ENCODE measurements around the gene ACSL5.

DNA sequence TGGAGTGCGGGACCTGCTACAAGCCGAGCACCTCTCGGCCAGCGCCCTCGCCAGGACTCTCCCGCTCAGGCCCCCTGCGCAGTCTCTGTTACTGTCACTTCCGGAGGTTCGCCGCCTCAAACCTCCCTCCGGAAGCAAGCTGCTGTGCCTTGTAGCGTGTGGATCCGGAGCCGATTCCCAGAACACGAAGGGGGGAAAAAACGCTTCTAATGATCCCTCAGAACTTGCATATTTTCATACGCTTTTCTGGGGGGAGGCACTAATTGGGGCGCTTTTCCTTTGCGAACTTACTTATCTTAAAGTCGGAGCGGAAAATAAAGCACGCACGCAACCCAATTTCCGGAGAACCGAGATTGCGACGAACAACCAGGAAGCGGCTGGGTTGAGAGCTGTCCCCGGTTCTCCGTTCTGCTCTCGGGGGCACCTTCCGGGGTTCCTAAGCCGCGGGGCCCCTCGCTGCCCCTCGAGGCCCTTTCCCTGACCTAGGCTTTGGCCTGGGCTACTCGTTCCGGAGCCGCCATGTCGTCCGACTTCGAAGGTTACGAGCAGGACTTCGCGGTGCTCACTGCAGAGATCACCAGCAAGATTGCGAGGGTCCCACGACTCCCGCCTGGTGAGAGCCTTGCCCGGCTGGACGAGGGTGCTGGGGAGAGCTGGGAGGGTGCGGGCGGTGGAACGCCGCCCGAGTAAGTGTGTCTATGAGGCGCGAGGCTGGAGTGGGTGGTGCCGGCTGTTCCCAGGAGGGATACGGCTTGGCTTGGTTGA, 73.1 kb downstream of the ACSL5 start, which contains the start of the genes VTI1A and ZDHHC6:
- no peak for TF ChIP-seq POLR2A (IDR thresholded peaks at IDR 0.05)
- peak in 4 of 12 donors; percentile 22 to 30 (median 24) for TF ChIP-seq CTCF (IDR thresholded peaks at IDR 0.05)
